ENCODE results near the gene CHST13. TPM values are rescaled to one million over a fixed set of nuclear protein-coding genes. Genes with fewer than 3 reads are reported as not detected.

CHST13 gene
- total and polyA plus RNA-seq, 2 of the 4 experiments (the other 2 are of a cell fraction): not detected

DNA sequence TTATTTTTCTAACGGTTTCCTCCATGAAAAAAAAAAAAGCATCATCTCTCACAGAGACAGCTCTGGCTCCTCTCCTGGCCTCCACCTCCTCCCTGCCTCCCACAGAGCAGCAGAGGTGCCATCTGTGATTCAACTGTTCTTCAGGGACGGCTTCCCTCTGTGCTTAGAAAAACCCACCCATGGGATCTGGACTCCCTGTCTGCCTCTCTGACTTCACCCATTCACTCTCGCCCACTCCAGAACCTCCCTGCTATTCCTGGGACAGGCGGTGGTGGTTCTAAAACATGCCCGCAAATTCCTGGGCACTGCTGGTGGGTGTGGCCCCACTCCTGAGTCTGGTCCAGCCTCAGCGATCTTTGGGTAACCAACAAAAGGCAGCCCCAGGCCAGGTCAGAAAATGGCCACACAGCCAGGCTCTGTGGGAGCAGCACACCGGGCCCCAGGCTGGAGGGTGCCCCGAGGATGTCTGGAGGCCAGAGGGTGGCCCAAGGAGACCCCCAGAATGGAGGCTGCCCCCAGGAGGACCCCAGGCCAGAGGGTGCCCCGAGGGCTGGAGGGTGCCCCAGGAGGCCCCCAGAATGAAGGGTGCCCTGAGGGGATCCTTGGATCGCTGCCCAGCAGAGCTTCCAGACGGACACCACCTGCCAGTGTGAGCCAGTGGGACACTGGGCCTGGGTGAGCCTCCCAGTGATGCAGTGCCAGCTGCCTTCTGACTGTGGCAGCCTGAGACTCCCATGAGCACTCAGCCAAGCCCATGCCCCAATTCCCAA is 2.6 kb upstream of the CHST13 start:
- Histone ChIP-seq H3K9me1 (ENCODE audit: insufficient read depth, low read length) (no peaks in the 10 kb centered on the region; the same call in 1 of the 2 replicates), H3K18ac (ENCODE audit: low read depth, low read length) (no peak overlapping the region), H2BK5ac (ENCODE audit: low read depth, low read length, poor library complexity, severe bottlenecking) (no peak overlapping the region), H3K4me3 (ENCODE audit: insufficient read depth, low read depth, low read length) (no peak overlapping the region), H3K56ac (ENCODE audit: extremely low read depth, insufficient read depth, low read length) (no peak overlapping the region), H3K4me1 (ENCODE audit: control insufficient read depth, insufficient read depth, low read length) (no peaks in the 10 kb centered on the region; the same call in 1 of the 2 replicates), H4K5ac (ENCODE audit: low read depth, low read length) (no peak overlapping the region), H3K14ac (replicated peaks; ENCODE audit: low read depth, low read length) (no peak overlapping the region), H3K4ac (ENCODE audit: low read depth, low read length) (no peak overlapping the region), H3K9me3 (ENCODE audit: control insufficient read depth, insufficient read depth, low read length) (no peaks in the 10 kb centered on the region), H2BK15ac (ENCODE audit: low read depth, low read length) (no peak overlapping the region), H3K9ac (ENCODE audit: low read depth, low read length) (no peak overlapping the region), H4K8ac (ENCODE audit: low read depth in 2 of 2, low read length in 2 of 2) (no peak overlapping the region), H2BK120ac (ENCODE audit: low read depth, low read length) (no peak overlapping the region), H4K91ac (ENCODE audit: insufficient read depth, low read depth, low read length) (no peak overlapping the region), H3K4me2 (ENCODE audit: low read depth, low read length) (no peak overlapping the region), H4K20me1 (ENCODE audit: insufficient read depth, low read length) (no peaks in the 10 kb centered on the region), H2AK9ac (replicated peaks; ENCODE audit: low read depth, low read length, poor library complexity) (peak overlapping the region; percentile 5), H2AK5ac (ENCODE audit: low read depth, low read length) (no peak overlapping the region), H3K36me3 (ENCODE audit: control insufficient read depth, insufficient read depth, low read length) (no peaks in the 10 kb centered on the region), H3K23ac (ENCODE audit: low read depth, low read length) (no peak overlapping the region), H3K27me3 (ENCODE audit: control insufficient read depth, insufficient read depth, low read length) (peaks cover 43% of the 10 kb centered on the region), H2AFZ (replicated peaks; ENCODE audit: low read length, poor library complexity) (no peak overlapping the region), H3K27ac (ENCODE audit: insufficient read depth, low read length) (no peak overlapping the region), H2BK20ac (ENCODE audit: low read depth, low read length) (no peak overlapping the region), H3K79me1 (ENCODE audit: low read depth in 1 of 2, low read length in 2 of 2) (no peaks in the 10 kb centered on the region)
- DNase-seq (no peak), ATAC-seq (ENCODE audit: low read depth) (no peak)
- intact Hi-C loops (cut with micrococcal nuclease) (loop anchor here (5.0 kb wide), 3 partner anchors 231 to 461 kb away; partner anchors contain the start of gene PLXNA1), dilution Hi-C loops (cut with HindIII; ENCODE audit: low sequenced_read_pairs, unreplicated experiment) (no loop called here), in situ Hi-C loops (cut with MboI; ENCODE audit: low sequenced_read_pairs) (loop anchor here (10.0 kb wide), 1 partner anchor 933 kb away; no protein-coding TSS in a partner anchor)
- POLR2A ChIA-PET (ENCODE audit: unreplicated experiment): no interaction called here
- TF ChIP-seq BHLHE40 (IDR thresholded peaks at IDR 0.05; ENCODE audit: low read depth, low read length) (no peak), RFX5 (IDR thresholded peaks at IDR 0.05; ENCODE audit: low read depth, low read length) (no peak), SMC3 (IDR thresholded peaks at IDR 0.05; ENCODE audit: low read depth, low read length) (no peak)
- CTCF ChIA-PET: no interaction called here
- 40% methylated on average over 2 of the region's 11 CpGs; no CpG with 5 or more reads in 1 of the 2 experiments for WGBS, 2 experiments (ENCODE audit: extremely low coverage in 2 of 2, insufficient read length in 1 of 2)
- no TSS peak for BruUV-seq (replicated peaks)
